ENCODE data around the gene IFTAP.

DNA sequence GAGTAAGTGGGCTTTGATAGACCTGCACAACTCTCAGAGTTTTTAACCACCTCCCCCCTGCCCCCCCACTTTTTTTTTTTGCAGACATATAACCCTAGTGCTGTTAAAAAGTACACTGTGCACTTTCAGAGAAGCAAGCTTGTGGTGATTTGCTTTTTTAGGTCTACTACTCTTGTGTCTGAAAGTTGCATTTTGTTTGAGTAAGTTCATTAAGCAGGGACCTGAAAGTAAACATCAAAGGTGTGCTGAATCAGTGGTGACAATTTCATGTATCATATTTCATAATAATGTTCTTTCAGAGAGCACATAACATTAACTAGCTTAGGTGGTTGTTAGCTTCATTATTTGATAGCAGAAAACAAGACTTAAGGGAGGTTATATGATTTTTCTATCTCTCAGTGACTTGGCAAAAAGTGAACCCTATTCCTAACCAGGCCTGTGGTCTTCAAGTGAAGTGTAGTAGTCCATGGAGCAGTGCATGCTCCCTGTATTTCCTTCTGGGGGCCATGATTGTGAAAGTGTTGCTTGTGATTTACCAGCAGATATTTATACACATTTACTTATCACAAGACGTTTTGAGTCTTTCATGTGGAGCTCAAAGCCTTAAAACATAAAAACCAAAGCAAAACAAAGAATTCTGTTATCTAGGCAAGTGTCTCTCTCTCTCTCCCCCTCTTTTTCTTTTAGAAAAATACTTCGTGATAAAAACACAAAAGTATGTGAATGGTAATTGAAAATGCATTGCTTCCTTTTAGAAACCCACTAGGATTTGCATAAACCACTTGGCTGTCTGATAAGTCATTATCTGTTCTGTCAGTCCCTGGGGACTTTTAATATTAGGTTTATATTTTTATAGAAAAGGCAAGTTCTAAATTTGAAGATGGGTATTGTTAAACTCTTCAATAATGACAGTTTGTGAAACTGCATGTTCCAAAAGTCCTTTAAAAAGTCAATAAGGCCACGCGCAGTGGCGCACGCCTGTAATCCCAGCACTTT is 11.2 kb downstream of the IFTAP start:
- TF ChIP-seq, protein P1, sequence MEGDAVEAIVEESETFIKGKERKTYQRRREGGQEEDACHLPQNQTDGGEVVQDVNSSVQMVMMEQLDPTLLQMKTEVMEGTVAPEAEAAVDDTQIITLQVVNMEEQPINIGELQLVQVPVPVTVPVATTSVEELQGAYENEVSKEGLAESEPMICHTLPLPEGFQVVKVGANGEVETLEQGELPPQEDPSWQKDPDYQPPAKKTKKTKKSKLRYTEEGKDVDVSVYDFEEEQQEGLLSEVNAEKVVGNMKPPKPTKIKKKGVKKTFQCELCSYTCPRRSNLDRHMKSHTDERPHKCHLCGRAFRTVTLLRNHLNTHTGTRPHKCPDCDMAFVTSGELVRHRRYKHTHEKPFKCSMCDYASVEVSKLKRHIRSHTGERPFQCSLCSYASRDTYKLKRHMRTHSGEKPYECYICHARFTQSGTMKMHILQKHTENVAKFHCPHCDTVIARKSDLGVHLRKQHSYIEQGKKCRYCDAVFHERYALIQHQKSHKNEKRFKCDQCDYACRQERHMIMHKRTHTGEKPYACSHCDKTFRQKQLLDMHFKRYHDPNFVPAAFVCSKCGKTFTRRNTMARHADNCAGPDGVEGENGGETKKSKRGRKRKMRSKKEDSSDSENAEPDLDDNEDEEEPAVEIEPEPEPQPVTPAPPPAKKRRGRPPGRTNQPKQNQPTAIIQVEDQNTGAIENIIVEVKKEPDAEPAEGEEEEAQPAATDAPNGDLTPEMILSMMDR (IDR thresholded peaks at IDR 0.05), result no peak
- TF ChIP-seq POLR2A (IDR thresholded peaks at IDR 0.05) (no peak), POLR2AphosphoS5 (IDR thresholded peaks at IDR 0.05; ENCODE audit: insufficient read depth in 1 of 2, low read depth in 1 of 2) (no peak)
